Kidney (tissue), 14 donors: ENCODE results near the gene PSMD14. TPM values are rescaled to one million over a fixed set of nuclear protein-coding genes. Genes with fewer than 3 reads are reported as not detected.

ENCODE experiments used
- DNase-seq, 5 donors: peaks; one replicate each; pipeline ENCODE4 v3.0.0-alpha.2; 2013 to 2020
- FAIRE-seq: peaks from 2 replicates; lab custom pipeline; 2012; peaks lifted over from hg19 to GRCh38; lab: Jason Lieb, UNC
- H3K27ac ChIP-seq, 2 donors: one replicate each; pipeline ENCODE4 v1.7.0; 2013; ENCODE audit warnings: low read depth in 2 of 2, low read length in 2 of 2, inconsistent platforms in 1 of 2
- H3K27me3 ChIP-seq: one replicate; pipeline ENCODE4 v1.7.1; 2013; ENCODE audit warnings: low read length, inconsistent platforms; ENCODE audit not compliant: control insufficient read depth, insufficient read depth
- H3K36me3 ChIP-seq, 3 donors: one replicate each; pipeline versions ENCODE4 v1.7.0 to v1.7.1; 2013; ENCODE audit warnings: low read length in 3 of 3, control low read depth in 1 of 3, inconsistent platforms in 1 of 3; ENCODE audit not compliant: insufficient read depth in 3 of 3, control insufficient read depth in 2 of 3
- H3K4me1 ChIP-seq, 3 donors: one replicate each; pipeline versions ENCODE4 v1.7.0 to v1.7.1; 2013; ENCODE audit warnings: low read length in 3 of 3, inconsistent platforms in 1 of 3, low read depth in 1 of 3; ENCODE audit not compliant: control insufficient read depth in 2 of 3, insufficient read depth in 2 of 3
- H3K4me3 ChIP-seq, 3 donors: one replicate each; pipeline versions ENCODE4 v1.7.0 to v1.8.1; 2013; ENCODE audit warnings: low read length in 3 of 3, control low read depth in 1 of 3, inconsistent platforms in 1 of 3
- H3K9ac ChIP-seq, 3 donors: one replicate each; pipeline versions ENCODE4 v1.7.0 to v1.7.1; 2013; ENCODE audit warnings: low read length in 3 of 3, control low read depth in 1 of 3, inconsistent platforms in 1 of 3
- H3K9me3 ChIP-seq, 3 donors: one replicate each; pipeline versions ENCODE4 v1.7.0 to v1.7.1; 2013; ENCODE audit warnings: low read length in 3 of 3, control low read depth in 1 of 3, inconsistent platforms in 1 of 3; ENCODE audit not compliant: control insufficient read depth in 2 of 3, insufficient read depth in 1 of 3
- CTCF ChIP-seq: IDR thresholded peaks from 3 replicates; pipeline ENCODE4 v1.5.1; 2012; ENCODE audit warnings: mild to moderate bottlenecking, moderate library complexity, borderline replicate concordance; ENCODE audit not compliant: insufficient read depth; ENCODE audit errors: extremely low read depth
- intact Hi-C: fragments of 100-400 bp; cut with DNase I; formaldehyde crosslinking; loops from one replicate; pipeline ENCODE4 v1.11.1; 2022
- polyA plus RNA-seq: library from polyadenylated mRNA; stranded (reverse); fragments of 350-450 nt; fragmentation: Illumina TruSeq; extraction: RNeasy Lipid Tissue Mini Kit (QIAGEN cat#74804); gene quantifications from one replicate; pipeline ENCODE4 v1.2.3, GENCODE V29; 2014; ENCODE audit warnings: low read depth, low replicate concordance; ENCODE audit not compliant: insufficient read depth
- total RNA-seq: library from RNA; stranded (reverse); fragmentation: NEBNext Ultra II Directional; extraction: Animal tissue kit (Norgen Biotek cat#: 25700); gene quantifications from one replicate; pipeline ENCODE4 v1.2.1, GENCODE V29; 2021
- donor health status: control.
- donor health status: control.
- donor health status: control.
- donor health status: control.
- donor health status: control.
- donor health status: DM: yes; HTN: yes; CAD: no.
- donor health status: Normal renal cell carcinoma (clear cell type).

Gene PSMD14
- total and polyA plus RNA-seq, 2 donors from 2014 or later: 41.0 to 55.8 TPM

- H3K4me1 ChIP-seq: no peaks in the 10 kb centered on the region
- no peaks in the 10 kb centered on the region for H3K9me3 ChIP-seq
- TF ChIP-seq CTCF: no peak
- FAIRE-seq: no peak
- no peaks in the 10 kb centered on the region for H3K36me3 ChIP-seq
- H3K9ac ChIP-seq: no peak overlapping the region
- no peak overlapping the region for H3K27ac ChIP-seq
- intact Hi-C loops: no loop called here
- no peak for DNase-seq
- no peak overlapping the region for H3K4me3 ChIP-seq
- no peaks in the 10 kb centered on the region for H3K27me3 ChIP-seq
These were observed 80.0 kb downstream of the PSMD14 start for GRCh38 chr2:161388146-161388779.

GRCh38 chr2:161391737-161392506 is 83.7 kb downstream of the PSMD14 start:
- Histone ChIP-seq H3K4me1 (no peaks in the 10 kb centered on the region), H3K27me3 (no peaks in the 10 kb centered on the region), H3K4me3 (no peak overlapping the region), H3K36me3 (peaks cover 0 to 6% (median 0%) of the 10 kb centered on the region in 3 donors), H3K9me3 (no peaks in the 10 kb centered on the region), H3K27ac (no peak overlapping the region), H3K9ac (no peak overlapping the region)
- no peak for TF ChIP-seq CTCF
- DNase-seq (peak in 1 of 5 donors; percentile 2), FAIRE-seq (no peak)
- intact Hi-C loops: no loop called here

GRCh38 chr2:161400076-161400475 is 91.9 kb downstream of the PSMD14 start:
- Histone ChIP-seq H3K27ac (no peak overlapping the region), H3K4me1 (no peaks in the 10 kb centered on the region), H3K9ac (no peak overlapping the region), H3K36me3 (peaks cover 0 to 6% (median 0%) of the 10 kb centered on the region in 3 donors), H3K9me3 (no peaks in the 10 kb centered on the region), H3K4me3 (no peak overlapping the region), H3K27me3 (no peaks in the 10 kb centered on the region)
- DNase-seq (no peak), FAIRE-seq (no peak)
- TF ChIP-seq CTCF: no peak
- intact Hi-C loops: no loop called here
